22Rv1 (cell line): ENCODE measurements around the gene MFSD1.

ENCODE experiments used
- H3K27ac ChIP-seq: fragments of 450-650 bp; 2 replicates; pipeline ENCODE4 v1.5.1; 2017
- CTCF ChIP-seq: fragments of 450-650 bp; IDR thresholded peaks from 2 replicates; pipeline ENCODE4 v1.5.1; 2017; ENCODE audit warnings: mild to moderate bottlenecking
- ZFX ChIP-seq: fragments of 450-650 bp; IDR thresholded peaks from 2 replicates; pipeline ENCODE4 v1.6.1; 2017; ENCODE audit warnings: antibody characterized with exemption, borderline replicate concordance

Gene MFSD1

GRCh38 chr3:158801696-158802408 lies at the start of gene MFSD1:
Gene MFSD1, plus strand, starts transcription at chr3:158802054. Its CDS starts 99 bp downstream, at chr3:158802153.
- peak within 1 kb of the TSS; percentile 68 for H3K27ac ChIP-seq
- TF ChIP-seq CTCF = no peak
- no peak for TF ChIP-seq ZFX

GRCh38 chr3:158753854-158754253 lies 48.0 kb upstream of the MFSD1 start:
- no peak overlapping the region for H3K27ac ChIP-seq
- no peak for TF ChIP-seq ZFX
- TF ChIP-seq CTCF = no peak

GRCh38 chr3:158755421-158755820 lies 46.4 kb upstream of the MFSD1 start:
- TF ChIP-seq ZFX (no peak), CTCF (no peak)
- H3K27ac ChIP-seq = no peak overlapping the region

DNA sequence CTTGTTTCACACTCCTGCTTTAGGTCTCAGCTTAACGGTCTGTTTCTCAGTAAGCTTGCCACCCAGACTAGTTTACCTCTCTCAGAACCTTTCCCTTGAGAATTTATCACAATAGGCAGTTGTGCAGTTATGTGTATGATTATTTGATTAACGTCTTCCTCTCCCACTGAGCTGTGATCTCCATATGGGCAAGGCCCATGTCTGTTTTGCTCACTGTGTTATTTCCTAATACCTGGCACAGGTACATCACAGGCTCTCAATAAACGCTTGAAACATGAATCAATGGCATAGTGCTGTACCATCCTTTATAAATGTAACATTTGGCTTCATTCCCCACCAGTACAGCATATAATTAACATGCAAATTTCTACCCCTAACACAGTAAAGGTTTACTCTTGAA lies 40.5 kb upstream of the MFSD1 start:
- TF ChIP-seq ZFX (no peak), CTCF (no peak)
- H3K27ac ChIP-seq = no peak overlapping the region

DNA sequence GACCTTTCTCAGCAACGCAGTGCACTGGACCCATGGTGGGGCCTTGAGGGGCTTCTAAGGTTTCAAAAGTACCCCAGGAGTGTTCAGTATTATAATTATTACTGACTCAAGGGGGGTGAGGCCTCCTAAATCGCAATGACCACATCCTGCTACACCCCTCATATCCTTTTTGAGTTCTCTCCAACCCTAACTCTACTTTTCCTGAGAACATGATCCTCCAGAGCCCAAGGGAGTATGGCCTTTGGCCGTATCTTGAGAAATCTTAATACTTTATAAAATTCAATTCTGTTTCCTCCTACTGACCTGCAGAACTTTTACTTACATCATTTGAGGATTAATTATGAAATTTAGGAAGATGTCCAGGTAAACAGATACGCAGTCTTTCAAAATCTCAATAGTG lies 39.2 kb upstream of the MFSD1 start:
- no peak for TF ChIP-seq ZFX
- no peak for TF ChIP-seq CTCF
- H3K27ac ChIP-seq = no peak overlapping the region

GRCh38 chr3:158763421-158763820 lies 38.4 kb upstream of the MFSD1 start:
- no peak overlapping the region for H3K27ac ChIP-seq
- TF ChIP-seq ZFX (no peak), CTCF (no peak)

GRCh38 chr3:158765518-158766205 lies 36.2 kb upstream of the MFSD1 start:
- no peak for TF ChIP-seq ZFX
- no peak overlapping the region for H3K27ac ChIP-seq
